GM19395 (cell line): ENCODE measurements around the gene HOXA5.

ENCODE experiments used
- ATAC-seq: cut with Tn5 transposase; IDR thresholded peaks from one replicate; pipeline ENCODE4 v1.9.1; 2021; ENCODE audit warnings: mild to moderate bottlenecking, moderate library complexity; ENCODE audit not compliant: unreplicated experiment

Gene HOXA5

DNA sequence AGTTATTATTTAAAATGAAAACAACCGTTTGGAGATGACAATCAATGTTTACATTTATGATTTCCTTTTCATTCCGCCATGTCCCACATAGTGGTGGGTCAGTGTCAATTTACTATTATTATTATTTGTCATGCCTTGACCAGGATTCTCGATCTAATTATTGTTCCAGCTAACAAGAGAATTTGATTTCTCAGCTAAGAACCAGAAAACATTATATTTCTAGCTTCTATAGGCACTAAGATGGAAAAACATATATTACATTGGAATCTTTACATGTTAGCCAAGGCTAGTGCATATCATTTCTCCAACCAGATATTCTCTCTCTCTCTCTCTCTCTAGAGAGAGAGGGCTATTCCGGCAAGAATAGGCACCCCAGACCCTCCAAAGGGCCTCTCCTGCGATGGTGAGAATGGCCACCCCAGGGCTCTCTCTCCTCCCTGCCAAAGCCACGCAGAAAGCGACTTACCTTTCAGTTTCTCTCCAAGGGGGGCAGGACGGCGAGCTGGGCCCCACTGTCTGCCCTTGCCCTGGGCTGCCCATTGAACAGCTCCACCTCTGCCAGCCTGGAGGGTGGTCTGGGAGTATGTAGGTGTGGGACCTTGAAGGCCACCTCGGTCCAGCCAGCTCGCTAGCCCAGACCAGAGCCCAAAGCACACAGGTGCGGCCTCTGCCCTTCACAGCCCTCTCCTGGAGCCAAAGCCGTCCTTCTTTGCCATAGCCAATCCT lies 6.5 kb upstream of the HOXA5 start:
- no peak for ATAC-seq

DNA sequence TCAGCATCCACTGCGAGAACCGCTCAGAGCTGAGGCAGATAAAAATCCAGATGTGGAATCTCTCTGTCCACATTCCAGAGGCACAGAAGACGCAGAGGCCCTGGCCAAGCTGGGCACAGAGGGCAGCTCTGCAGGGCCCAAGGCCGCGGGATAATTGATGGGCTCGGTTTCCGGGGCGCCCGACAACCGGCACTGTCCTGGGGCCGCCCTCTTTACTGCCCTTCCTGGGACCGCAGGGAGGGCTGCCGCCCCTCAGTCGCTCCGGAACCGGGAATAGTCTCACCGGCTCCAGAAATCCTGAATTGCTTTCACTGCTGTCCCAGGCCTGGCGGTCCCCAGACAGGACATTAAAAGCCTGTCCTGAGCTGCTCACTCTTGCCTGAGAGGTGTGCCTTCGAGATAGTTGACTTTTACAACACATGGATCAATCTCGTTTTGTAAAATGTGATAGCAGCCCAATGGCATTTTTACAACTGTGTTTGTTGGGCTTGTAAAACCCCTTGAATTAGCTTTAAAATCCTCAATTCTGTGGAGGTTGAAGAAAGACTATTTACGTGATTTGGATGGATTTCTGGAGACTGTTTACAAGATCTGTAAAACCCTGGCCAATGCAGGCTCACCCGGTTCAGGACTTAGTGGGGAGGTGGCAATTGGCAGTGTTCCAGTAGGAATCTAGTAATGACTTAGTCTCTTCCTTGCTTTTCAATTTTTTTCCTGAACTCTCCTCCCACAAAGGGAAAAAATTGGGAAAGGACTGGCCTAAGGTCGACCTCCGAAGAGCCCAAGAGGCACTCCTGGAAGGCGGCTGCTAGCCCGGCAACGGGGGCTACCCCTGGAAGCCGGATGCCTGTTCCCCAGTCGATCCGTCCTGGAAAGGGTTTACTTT lies 5.5 kb upstream of the HOXA5 start:
- ATAC-seq = no peak

DNA sequence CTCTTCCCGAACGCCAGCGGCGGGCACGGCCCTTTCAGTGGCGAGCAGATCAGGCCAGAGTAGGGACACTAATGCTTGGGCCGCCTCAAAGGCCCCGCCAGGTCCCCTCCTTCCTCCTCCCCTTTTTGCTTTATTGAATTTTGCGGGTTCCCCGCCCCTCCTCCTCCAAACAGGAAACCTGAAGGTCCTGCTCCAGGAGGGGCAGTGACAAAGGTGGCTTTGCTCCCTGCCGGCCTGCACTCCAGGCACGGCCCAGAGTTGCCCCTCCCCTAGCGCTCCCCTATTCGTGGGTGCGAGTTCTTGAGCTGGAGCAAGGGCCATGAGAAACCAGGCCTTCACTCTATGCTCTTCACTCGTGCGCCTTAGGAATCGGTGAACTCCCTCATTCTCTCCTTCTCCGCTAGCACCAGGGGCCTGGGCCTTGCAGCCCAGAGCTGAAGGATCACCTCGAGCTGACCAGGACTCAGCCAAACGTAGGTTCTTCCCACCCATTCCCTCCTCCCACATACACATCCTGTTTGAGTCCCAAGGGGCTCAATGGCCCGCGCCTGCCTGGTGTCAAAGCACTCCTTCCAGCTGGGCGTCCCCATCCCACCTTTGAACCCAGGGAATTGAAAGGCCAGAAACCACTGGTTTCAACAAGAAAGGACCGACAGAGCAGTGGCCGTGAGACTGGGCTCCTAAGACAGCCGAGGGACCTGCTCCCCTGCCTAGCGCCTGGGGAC lies 4.7 kb upstream of the HOXA5 start:
- ATAC-seq = no peak

DNA sequence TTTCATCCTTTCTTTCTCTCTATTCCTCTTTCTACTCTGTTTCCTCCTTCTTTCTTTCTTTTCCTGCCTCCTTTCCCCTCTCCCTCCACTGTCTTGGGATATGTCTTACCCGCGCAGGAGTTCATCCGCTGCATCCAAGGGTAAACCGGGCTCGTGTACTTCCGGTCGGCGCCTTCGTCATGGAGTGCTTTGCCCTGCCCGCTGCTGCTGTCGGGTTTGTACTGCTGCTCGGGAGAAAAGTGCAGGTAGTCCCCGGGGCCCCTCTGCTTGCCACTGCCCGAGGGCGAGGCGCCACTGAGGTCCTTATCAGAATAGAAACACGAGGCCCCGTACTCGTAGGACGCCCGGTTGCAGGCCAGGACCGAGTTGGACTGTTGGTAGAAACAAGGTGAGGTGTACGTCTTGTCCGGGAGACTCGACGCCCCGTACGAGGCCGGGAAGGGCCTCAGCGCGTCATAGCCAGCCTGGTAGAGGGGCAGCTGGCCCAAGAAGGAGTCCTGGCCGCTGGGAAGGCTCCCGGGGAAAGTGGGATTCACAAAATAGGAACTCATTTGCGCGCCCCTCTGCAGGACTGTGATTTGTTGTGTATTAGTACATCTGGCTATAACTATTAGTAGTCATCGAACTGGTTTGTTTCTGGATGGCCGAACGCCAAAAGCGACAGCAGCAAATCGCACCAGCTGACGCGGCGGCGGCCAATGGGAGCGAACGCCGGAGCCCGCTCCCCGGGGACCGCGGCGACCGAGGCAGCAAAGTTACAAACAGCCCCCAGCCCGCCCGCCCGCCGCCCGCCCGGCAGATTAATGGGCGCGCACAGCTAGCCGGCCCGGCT lies 3.9 kb upstream of the HOXA5 start, which contains the start of gene HOXA6:
TSS of gene HOXA6 (minus strand) at position 576 of the 832 bp plus-strand sequence. CDS start at position 551, 25 bp downstream.
- ATAC-seq = no peak

DNA sequence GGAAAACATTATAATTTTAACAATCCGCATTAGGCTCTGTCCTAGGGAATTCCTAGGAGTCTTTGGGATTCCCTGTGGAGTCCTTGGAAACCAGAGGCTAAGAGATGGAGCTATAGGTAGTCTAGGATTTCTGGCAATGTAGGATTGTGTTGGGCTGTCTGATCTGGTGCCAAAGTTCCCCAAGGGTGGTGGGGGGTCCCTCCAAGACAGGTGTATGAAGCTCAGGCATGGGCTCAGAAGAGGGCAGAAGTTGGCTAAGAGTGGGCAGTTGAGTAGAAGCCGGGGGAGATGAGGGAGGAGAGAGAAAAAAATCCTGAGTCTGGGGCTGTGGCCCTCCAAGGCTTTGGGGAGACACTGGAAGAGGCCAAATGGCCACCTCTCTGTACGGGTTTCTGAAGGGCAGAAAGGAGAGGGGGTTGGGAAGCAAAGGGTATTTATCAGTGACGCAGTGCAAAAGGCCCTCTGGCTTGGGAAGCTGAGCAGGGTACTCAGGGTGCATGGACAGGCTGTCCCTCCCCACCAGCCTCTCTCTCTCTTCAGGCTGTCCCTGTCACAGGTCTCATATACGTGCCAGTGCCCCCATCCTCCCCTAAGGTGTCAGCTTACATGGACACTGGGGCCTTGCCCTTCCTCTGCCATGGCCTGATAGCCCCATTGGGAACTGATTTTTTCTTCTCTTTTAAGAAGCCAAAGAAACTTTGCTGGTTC lies 3.2 kb upstream of the HOXA5 start:
- no peak for ATAC-seq

DNA sequence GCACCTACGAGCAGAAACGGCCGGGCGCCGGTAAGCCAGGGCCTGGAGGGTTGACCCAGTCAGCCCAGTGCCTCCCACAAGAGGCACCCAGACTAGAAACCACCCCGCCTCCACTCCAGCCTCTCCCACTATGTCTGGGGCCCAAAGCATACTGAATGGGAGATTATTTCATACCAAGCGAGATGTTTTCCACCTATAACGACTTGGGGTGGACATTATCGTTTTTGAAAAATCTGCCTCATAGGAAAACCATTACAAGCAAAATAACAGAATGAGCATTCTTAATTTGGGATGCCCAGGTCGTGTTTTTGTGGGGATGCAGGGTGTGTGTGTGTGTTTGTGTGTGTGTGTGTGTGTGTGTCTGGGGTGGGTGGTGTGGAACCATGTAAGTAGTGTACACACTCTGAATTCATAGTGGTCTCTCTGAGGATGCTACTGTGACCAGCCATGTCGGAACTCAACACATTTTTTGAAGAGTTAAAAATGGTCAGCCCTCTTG lies 2.5 kb upstream of the HOXA5 start:
- no peak for ATAC-seq

DNA sequence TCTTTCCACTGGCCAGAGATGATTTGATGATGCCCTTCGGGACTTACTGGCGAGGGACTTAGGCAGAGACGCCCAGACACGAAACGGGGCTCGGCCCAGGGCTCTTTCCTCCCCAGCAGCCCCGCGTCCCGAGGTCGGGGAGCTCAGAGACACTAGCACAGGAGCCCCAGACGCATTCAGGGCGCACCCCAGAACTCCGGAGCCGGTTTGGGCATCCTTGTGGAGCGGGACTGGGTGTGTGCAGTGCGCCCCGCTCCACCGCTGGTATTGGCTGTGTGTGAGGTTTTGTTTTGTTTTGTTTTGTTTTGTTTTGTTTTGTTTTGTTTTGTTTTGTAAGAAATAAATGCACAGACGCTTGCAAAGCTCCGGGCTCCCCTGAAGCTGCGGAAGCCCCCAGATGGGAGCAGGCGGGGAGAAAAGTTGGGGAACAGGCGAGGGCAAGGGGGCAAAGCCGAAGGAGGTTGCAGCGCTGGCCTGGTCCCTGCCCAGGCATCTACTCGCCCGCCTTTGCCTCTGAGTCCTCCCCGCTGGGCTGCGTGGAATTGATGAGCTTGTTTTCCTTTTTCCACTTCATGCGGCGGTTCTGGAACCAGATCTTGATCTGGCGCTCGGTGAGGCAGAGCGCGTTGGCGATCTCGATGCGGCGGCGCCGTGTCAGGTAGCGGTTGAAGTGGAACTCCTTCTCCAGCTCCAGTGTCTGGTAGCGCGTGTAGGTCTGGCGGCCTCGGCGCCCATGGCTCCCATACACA lies 1.9 kb upstream of the HOXA5 start:
- no peak for ATAC-seq

DNA sequence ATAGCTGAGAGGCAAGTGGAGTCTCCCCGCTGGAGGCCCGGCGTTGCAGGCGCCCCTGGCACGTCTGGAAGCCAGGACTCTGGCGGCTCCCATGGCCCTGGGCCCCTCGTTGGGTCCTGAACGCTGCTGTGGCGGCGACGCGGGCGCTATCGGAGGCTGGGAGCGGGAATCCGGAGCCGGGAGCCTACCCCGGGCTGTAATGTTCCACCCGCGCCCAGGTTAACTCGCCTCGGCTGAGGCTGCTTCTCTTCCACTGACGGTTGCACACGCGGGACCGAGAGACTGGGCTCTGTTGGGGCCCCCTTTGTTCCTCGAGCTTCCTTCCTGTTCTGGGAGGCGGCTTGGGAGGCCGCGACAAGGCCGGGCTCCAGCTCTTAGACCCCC lies 1.3 kb upstream of the HOXA5 start:
- ATAC-seq = no peak

DNA sequence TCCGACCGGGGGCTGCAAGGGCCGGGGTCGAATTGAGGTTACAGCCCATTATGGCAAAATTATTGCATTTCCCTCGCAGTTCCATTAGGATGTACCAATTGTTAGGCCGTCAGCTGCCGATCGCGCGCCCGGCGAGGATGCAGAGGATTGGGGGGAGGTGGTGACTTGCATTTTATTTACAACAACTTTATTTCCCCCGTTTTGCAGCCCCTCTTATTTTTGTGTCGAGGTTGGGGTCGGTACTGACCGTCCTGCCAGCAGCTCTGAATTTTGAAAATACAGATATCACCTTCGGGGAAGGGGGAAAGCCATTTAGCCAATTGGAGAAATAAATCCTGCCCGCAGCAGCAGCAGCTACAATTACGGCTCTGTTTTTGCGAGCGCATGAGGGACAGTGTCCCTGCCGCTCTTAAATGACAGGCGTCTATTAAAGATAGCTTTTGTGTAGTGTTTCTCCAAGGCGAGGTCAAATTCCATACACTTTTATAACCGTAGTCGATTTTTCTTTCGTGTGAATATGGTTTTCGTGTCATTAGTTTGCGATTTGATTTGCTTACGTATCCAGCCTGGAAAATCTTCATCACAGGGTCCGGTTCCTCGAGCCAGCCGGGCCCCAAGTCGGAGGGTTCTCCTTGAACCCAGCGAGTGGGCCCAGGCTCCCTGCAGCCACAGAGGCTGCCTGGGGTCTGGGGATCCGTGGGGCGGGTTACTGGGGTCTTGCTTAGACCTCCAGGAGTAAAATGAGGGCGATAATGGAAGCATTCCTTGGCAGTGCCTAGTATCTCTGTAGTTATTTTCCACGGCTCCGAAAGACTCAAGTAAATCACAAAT lies 684 bp upstream of the HOXA5 start:
- ATAC-seq = no peak

DNA sequence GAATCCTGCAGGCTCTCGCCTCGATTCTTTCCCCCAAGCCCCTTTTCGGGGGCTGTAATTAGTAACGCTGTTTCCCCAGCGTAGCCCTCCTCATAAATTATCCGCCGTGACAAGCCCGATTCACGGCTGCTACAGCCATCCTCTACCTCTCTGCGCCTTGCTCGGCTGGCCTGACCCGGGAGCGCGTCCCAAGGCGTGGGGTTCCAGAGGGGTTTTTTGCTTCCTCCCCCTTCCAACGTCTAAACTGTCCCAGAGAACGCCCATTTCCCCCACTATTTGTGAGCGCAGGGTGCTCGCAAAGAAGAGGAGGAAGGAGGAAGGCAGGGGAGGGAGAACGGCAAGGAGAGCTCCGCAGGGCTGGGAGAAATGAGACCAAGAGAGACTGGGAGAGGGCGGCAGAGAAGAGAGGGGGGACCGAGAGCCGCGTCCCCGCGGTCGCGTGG lies 880 bp downstream of the HOXA5 start:
- no peak for ATAC-seq

DNA sequence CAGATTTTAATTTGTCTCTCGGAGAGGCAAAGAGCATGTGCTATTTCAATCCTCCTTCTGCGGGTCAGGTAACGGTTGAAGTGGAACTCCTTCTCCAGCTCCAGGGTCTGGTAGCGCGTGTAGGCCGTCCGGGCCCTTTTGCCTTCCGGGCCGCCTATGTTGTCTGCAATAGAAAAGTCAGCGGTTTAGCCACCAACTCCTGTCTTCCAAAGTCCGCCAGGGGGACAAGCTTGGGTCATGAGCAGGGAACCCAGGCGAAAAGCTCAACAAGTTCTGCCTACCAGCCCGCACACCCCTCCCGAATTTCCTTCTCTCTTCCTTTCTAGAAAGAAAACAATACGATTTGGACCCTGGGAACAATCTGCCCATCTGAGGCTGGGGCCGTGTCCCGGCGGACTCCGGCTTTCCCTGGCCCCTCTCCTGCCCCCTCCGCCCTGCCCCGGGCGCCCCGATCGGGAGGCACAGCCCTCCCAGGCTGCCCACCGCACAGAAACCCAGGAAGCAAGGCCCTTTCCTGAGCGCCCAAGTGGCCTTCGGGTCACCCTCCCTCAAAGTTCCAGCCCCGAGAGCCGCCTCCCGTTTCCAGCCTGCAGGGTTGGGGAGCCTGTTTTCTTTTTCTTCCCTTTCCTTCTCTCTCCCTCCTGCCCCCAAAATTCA lies 1.4 kb downstream of the HOXA5 start:
- no peak for ATAC-seq

DNA sequence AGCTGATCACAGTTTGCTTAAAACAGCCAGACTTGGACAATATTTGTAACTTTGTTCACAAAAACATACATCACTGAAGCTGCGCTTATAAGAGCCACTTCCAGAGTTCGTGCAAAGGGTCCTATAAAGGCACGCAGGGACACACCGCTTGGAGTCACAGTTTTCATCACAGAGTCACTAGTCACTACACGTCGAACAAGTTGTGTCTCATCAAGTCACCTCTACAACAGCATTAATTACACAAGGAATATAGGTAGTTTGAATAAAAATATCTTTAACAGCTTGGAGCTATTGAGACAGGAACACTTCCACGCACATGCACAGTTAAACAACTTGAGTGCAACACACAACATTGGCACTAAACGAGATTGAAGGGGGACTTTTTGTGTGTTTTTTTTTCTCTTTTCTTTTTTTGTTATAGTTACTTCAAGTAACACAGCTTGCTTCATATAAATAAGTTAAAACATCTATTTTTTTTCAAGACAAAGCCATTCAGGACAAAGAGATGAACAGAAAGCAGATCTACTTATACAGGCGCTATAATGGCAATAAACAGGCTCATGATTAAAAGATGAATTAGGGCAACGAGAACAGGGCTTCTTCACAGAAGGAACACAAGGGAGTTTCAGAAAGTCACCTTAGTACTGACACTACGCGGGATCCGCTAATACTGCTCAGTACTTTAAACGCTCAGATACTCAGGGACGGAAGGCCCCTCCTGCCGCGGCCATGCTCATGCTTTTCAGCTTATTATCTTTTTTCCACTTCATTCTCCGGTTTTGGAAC lies 2.2 kb downstream of the HOXA5 start:
- no peak for ATAC-seq

DNA sequence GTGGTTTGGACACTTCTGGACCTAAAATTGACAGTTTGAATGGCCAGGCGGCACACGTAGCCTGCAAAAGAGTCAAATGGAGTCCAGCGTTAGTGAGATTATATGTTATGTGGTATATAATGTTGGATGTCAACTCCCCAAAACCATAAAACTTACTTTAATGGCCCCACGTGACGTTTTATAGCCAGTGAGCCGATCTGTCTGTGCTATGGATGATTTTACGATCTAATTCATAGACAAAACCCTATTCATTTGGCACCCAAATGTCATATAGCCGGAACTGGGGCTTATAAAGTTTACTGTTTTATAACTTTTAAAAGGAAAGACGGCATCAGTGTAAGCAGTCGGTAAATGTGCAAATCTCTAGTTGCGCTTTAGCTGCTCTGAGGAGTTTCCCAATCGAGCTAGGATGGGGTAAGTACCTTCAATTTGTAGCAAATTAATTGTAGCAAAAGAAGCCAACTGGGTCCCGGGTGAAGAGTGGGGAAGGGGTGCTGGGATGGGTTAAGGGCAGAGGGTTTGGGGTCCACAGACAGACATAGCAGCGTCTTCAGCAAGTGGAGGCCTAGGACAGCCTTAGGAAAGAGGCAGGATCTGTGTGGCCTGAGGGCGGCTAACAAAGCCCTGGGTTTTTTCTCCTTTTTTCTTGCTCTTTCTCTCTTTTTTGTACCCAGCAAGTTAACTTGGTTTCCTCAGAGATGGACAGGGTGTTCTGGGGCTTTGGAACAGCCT lies 3.2 kb downstream of the HOXA5 start:
- no peak for ATAC-seq

DNA sequence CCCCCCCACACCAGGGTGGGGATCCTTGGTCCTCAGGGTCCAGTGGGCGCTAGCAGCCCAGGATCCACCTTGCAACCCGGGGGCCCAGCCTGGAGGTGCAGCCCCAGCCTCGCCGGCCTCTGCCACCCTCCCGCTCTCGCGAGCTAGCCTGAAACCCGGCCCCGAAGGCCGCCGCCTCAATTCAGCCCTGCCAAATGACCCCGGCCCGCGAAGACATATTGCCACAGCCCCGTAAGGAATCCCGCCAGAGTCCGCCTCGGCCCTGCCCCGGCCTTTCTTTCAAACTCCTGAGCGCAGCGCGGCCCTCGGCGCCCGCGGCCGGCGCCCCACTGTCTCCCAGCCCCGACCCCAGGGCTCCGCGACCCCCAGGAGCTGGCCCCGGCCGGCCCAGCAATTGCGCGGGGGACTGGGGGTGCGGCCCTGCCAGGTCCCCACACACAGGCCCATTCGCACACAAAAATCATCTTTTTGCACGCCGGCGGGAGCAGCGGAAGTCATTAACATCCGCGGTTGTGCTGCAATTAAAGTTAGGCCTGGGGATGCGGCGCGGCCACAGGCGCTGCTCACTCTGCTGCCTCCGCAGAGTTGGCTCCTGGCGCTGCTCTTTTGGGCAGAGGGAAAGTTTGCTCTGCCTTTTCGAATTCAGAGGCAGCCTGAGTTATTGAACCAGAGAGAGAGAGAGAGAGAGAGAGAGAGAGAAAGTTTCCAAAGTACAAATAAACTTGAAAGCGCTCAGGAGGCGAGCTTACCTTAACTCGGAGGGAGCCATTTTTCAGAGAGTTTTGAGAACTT lies 4.0 kb downstream of the HOXA5 start:
- ATAC-seq = no peak

DNA sequence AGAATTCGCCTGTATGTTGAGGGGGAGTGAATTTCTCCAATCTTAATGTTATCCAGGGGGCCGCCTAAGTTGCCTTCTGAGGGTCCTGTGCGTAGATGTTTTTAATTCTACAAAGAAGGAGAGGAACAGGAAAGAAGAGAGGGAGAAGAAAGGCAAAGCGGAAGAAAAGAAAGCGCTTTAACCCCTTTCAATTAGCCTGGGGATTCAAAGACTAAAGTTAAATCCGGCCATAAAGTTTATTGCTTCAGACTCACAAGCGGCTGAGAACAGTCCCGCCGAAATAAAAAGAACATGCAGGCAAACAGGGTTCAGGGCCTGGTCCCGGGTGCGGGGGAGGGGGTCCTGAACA lies 4.5 kb downstream of the HOXA5 start:
- no peak for ATAC-seq

DNA sequence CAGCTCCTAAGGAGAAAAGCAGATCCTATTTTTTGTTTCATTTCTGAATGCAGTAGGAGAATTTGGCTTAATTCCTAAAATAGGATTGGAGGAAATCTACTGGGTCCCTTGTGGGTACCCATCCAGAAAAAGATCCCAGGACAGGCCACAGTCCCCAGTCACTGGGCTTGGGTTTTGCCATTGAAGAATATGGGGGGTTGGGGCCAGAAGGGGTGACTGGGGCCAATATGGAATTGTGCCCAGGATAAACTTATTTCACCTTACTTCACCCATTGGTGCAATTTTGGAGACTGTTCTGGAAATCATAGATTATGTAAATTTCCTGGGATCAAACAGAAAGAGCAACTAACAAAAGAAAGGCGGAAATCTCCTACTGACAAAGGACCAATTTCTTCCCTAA lies 5.0 kb downstream of the HOXA5 start:
- ATAC-seq = no peak
